GM12874 (cell line): ENCODE data around the gene SERHL2.

Experiments used
- TF ChIP-seq, protein P1 (sequence below): IDR thresholded peaks from 2 replicates; pipeline ENCODE4 v1.5.1; 2011; ENCODE audit warnings: low read depth, mild to moderate bottlenecking, control low read depth, low read length, moderate library complexity; ENCODE audit not compliant: insufficient read depth

Gene SERHL2

DNA sequence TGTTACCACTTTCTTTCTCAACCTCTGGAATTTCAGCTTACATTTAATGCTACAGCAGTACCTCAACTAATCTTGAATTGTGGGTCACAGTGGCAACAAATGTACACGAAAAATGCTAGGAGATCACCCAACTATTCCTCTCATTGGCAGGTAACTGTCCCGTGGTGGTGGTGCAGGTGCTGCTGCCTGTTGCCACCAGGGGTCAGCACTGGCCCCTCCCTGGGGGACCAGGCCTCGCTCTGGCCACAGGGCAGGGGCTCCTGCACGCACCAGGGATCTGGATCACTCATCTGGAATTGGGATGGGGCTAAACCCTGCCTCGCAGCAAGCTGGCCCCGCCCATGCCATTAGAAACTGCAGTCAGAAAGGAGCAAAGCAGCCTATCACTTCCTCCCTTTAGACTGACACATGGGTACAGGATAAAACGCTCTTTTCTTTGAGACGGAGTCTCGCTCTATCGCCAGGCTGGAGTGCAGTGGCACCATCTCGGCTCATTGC lies 67.8 kb downstream of the SERHL2 start:
- TF ChIP-seq, protein P1, sequence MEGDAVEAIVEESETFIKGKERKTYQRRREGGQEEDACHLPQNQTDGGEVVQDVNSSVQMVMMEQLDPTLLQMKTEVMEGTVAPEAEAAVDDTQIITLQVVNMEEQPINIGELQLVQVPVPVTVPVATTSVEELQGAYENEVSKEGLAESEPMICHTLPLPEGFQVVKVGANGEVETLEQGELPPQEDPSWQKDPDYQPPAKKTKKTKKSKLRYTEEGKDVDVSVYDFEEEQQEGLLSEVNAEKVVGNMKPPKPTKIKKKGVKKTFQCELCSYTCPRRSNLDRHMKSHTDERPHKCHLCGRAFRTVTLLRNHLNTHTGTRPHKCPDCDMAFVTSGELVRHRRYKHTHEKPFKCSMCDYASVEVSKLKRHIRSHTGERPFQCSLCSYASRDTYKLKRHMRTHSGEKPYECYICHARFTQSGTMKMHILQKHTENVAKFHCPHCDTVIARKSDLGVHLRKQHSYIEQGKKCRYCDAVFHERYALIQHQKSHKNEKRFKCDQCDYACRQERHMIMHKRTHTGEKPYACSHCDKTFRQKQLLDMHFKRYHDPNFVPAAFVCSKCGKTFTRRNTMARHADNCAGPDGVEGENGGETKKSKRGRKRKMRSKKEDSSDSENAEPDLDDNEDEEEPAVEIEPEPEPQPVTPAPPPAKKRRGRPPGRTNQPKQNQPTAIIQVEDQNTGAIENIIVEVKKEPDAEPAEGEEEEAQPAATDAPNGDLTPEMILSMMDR = peak; percentile 94

DNA sequence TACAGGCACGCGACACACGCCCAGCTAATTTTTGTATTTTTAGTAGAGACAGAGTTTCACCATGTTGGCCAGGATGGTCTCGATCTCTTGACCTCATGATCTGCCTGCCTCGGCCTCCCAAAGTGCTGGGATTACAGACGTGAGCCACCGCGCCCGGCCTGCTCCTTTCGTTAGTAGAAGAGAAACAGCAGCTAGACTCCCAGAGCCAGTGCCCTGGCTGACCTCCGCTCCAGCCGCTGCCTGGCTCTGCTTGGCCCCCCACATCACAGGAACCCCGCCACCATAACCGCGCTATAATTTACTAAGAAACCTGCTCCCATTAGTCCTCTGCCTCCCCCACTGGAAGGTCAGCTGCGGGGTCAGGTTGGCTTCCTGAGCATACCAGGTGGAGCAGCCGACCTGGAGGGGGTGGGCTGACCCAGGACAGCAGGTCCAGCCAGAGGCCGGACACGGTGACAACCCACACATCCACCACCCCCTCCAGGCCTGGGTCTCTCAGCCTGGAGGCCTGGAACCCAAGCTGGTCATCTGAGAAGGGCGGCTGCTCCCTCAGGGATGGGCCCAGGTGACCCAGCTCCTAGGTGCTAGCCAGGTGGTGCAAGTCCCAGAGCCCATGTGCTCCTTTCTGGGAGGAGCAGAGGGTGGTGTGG lies 68.4 kb downstream of the SERHL2 start:
- TF ChIP-seq, protein P1 = no peak

DNA sequence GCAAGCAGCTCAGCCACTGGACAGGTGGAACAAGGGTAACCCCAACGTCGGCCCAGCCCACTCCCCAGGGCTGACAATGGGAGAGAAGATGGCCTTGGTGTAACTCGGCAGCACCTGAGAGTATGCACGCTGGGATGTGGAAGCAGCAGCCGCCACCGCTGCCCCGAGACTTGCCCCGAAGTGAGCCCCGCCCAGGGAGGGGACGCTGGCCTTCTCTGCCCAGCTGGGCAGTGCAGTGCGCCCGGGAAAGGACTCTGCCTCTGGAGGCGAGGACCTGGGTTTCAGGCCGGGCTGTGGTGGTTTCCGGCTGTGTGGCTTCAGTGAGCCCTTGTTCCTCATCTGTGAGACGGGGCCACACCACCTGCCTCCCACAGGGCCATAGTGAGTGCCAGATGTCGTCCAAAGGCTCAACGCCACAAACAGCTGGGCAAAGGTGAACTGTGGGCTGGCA lies 69.6 kb downstream of the SERHL2 start:
- TF ChIP-seq, protein P1 = no peak
